ENCODE results near the gene ZNF628.

Gene ZNF628

GRCh38 chr19:55440411-55441105 is 35.9 kb upstream of the ZNF628 start:
- H3F3A ChIP-seq (ENCODE audit: insufficient read depth, low read length): no peaks in the 10 kb centered on the region
- H3K4me1 ChIP-seq (ENCODE audit: insufficient read depth, low read length, severe bottlenecking): no peaks in the 10 kb centered on the region
- H4K20me1 ChIP-seq (ENCODE audit: insufficient read depth, low read length): no peaks in the 10 kb centered on the region
- H3K27ac ChIP-seq (ENCODE audit: low read depth, low read length, poor library complexity, severe bottlenecking): no peak overlapping the region
- no peaks in the 10 kb centered on the region for H3K9me2 ChIP-seq (ENCODE audit: low read depth, low read length)
- no peaks in the 10 kb centered on the region for H3K36me3 ChIP-seq (ENCODE audit: insufficient read depth, low read length)
- no peak overlapping the region for H2AFZ ChIP-seq (ENCODE audit: low read length)
- no peaks in the 10 kb centered on the region for H3K79me2 ChIP-seq (ENCODE audit: insufficient read depth, low read length)
- TF ChIP-seq CTCF (IDR thresholded peaks at IDR 0.05; ENCODE audit: low read length) (no peak), EZH2 (IDR thresholded peaks at IDR 0.05; ENCODE audit: borderline replicate concordance, low read length) (no peak)
- no peak overlapping the region for H3K4me2 ChIP-seq (ENCODE audit: low read length)
- H3K9ac ChIP-seq (ENCODE audit: low read length): no peak overlapping the region
- no peak overlapping the region for H3K4me3 ChIP-seq (ENCODE audit: low read depth, low read length, poor library complexity, severe bottlenecking)
- no peaks in the 10 kb centered on the region for H3K27me3 ChIP-seq (ENCODE audit: insufficient read depth, low read length)
- H3K9me3 ChIP-seq (ENCODE audit: low read length): no peaks in the 10 kb centered on the region

- H3K4me1 ChIP-seq (ENCODE audit: insufficient read depth, low read length, severe bottlenecking): no peaks in the 10 kb centered on the region
- no peak overlapping the region for H3K4me3 ChIP-seq (ENCODE audit: low read depth, low read length, poor library complexity, severe bottlenecking)
- H3F3A ChIP-seq (ENCODE audit: insufficient read depth, low read length): no peaks in the 10 kb centered on the region
- H4K20me1 ChIP-seq (ENCODE audit: insufficient read depth, low read length): no peaks in the 10 kb centered on the region
- H3K9me2 ChIP-seq (ENCODE audit: low read depth, low read length): no peaks in the 10 kb centered on the region
- H3K9ac ChIP-seq (ENCODE audit: low read length): no peak overlapping the region
- H3K27ac ChIP-seq (ENCODE audit: low read depth, low read length, poor library complexity, severe bottlenecking): no peak overlapping the region
- H3K79me2 ChIP-seq (ENCODE audit: insufficient read depth, low read length): no peaks in the 10 kb centered on the region
- no peaks in the 10 kb centered on the region for H3K36me3 ChIP-seq (ENCODE audit: insufficient read depth, low read length)
- no peak for TF ChIP-seq CTCF (IDR thresholded peaks at IDR 0.05; ENCODE audit: low read length)
- TF ChIP-seq EZH2 (IDR thresholded peaks at IDR 0.05; ENCODE audit: borderline replicate concordance, low read length): no peak
- no peak overlapping the region for H2AFZ ChIP-seq (ENCODE audit: low read length)
- H3K4me2 ChIP-seq (ENCODE audit: low read length): no peak overlapping the region
- no peaks in the 10 kb centered on the region for H3K9me3 ChIP-seq (ENCODE audit: low read length)
- no peaks in the 10 kb centered on the region for H3K27me3 ChIP-seq (ENCODE audit: insufficient read depth, low read length)
Measured at GRCh38 chr19:55441319-55441691, 35.1 kb upstream of the ZNF628 start.

- no peak overlapping the region for H2AFZ ChIP-seq (ENCODE audit: low read length)
- no peak overlapping the region for H3K9ac ChIP-seq (ENCODE audit: low read length)
- H3K27me3 ChIP-seq (ENCODE audit: insufficient read depth, low read length): no peaks in the 10 kb centered on the region
Measured at GRCh38 chr19:55441692-55442321, 34.6 kb upstream of the ZNF628 start.

More at GRCh38 chr19:55441692-55442321, 34.6 kb upstream of the ZNF628 start:
- Histone ChIP-seq H3F3A (ENCODE audit: insufficient read depth, low read length) (no peaks in the 10 kb centered on the region), H4K20me1 (ENCODE audit: insufficient read depth, low read length) (no peaks in the 10 kb centered on the region), H3K4me3 (ENCODE audit: low read depth, low read length, poor library complexity, severe bottlenecking) (no peak overlapping the region), H3K4me2 (ENCODE audit: low read length) (no peak overlapping the region), H3K9me3 (ENCODE audit: low read length) (no peaks in the 10 kb centered on the region), H3K36me3 (ENCODE audit: insufficient read depth, low read length) (no peaks in the 10 kb centered on the region), H3K79me2 (ENCODE audit: insufficient read depth, low read length) (no peaks in the 10 kb centered on the region), H3K4me1 (ENCODE audit: insufficient read depth, low read length, severe bottlenecking) (no peaks in the 10 kb centered on the region), H3K27ac (ENCODE audit: low read depth, low read length, poor library complexity, severe bottlenecking) (no peak overlapping the region), H3K9me2 (ENCODE audit: low read depth, low read length) (no peaks in the 10 kb centered on the region)
- TF ChIP-seq EZH2 (IDR thresholded peaks at IDR 0.05; ENCODE audit: borderline replicate concordance, low read length) (no peak), CTCF (IDR thresholded peaks at IDR 0.05; ENCODE audit: low read length) (no peak)
